HTERT RPE-1 (cell line): ENCODE results near the gene TLCD3A.

Experiments used
- in situ Hi-C: fragments of 300-500 bp; cut with MboI; formaldehyde crosslinking; loops from 4 replicates; pipeline ENCODE4 v1.14.3; 2020; ENCODE audit warnings: low sequenced_read_pairs

TLCD3A gene

DNA sequence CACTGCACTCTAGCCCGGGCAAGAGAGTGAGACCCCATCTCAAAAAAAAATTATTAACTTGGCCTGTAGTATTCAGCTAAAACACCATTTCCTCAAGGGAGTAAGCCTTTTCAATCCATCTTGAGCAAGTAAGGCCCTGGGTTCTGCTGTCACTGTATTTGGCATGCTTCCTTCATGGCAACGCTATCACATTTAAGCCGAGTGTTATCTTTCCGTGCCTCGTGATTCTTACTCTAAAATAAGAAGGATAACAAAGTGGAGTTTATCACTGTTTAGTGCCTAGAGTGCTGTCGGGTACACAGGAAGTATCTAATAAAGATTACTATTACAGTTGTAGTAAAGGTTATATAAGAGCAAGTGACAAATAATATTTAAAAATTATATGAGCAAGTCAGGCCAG lies 26.5 kb upstream of the TLCD3A start:
- in situ Hi-C loops: no loop called here

DNA sequence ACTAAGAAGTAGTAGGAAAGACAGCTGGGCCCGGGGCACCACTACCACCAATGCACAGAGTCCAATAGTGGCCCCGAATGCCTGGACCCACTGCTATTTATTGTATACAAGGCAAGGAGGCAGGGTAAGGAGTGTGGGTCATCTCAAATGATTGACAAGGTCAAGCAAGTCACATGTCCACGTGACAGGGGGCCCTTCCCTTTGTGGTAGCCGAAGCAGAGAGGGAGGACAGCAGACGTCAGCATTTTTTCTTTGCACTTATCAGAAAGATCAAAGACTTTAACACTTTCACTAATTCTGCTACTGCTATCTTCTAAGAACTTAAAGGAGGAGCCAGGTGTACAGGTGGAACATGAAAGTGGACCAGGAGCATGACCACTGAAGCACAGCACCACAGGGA lies 24.3 kb upstream of the TLCD3A start:
- in situ Hi-C loops: no loop called here

DNA sequence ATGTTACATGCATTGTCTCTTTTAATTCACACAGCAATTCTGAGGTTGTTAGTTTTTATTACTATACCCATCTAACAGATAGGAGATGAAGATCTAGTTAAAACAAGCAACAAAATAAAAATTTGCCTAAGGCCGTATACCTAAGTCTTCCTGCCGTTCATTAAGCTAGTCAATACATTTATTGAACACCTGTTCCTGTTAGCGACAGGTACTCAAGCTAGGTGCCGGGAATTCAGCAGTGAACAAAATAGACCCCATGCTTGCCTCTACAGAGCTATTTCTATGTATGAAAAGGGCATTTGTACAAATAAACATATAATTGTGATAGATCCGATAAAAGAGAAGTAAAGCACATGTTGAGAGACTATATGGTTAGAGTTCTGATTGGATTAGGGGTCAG lies 14.3 kb upstream of the TLCD3A start:
- in situ Hi-C loops: no loop called here

DNA sequence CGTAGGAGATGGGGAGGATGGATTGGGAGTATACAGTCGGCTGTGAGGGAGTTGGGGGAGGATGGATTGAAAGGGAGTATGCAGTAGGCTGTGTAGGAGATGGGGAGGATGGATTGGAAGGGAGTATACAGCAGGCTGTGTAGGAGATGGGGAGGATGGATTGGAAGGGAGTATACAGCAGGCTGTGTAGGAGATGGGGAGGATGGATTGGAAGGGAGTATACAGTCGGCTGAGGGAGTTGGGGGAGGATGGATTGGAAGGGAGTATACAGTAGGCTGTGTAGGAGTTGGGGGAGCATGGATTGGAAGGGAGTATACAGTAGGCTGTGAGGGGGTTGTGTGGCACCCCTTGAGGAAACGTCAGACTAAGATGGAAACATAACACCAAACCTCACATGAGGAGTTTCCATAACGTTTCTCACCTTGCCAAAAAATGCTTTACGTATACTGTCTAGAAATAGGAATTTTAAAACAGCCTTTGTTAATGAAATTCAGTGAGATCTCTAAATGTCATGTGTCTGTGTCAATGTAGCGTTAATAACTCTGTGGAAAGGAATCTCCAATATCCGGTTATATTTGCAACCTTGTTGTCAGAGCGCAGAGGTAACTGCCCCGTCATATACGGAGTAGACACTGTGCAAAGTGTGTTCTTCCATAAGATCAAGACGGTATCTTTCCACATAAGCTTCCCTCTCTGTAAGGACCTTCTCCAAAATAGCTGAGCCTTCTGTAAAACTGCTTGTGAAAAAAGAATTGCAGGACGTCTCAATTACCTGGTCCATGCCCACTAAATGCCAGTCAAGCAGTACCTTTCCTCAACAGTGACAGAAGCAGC lies 11.5 kb upstream of the TLCD3A start:
- in situ Hi-C loops: no loop called here

DNA sequence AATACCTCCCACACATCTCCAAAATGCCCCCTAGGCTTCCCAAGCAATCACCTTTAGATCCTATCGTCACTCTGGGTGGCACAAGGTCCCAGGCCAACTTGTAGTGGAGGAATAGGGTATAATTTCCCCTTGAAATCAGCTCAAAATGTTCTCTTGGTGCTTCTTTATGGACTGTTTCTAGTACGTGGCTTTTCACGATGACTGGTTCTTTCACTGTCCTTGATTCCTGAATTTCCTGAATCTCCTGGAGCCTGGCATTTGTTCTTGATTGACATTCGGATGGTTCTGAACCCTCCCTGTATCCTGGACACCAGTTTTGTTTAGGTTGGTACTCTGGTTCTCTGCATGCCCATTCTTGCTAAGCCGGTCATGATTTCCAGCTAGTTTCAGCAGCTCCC lies 10.9 kb upstream of the TLCD3A start:
- in situ Hi-C loops: no loop called here

DNA sequence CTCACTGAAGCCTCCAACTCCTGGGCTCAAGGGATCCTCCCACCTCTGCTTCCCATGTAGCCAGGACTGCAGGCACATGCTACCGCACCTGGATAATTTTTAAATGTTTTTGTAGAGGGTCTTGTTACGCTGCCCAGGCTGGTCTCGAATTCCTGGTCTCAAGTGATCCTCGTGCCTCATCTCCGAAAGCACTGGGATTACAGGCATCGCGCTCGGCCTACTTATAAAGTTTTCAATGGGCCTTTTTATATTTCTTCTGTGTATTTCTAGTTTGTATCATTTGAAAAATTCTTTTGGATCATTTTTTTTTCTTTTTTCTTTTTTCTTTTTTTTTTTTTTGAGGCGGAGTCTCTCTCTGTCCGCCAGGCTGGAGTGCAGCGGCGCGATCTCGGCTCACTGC lies 7.3 kb upstream of the TLCD3A start:
- in situ Hi-C loops: no loop called here

DNA sequence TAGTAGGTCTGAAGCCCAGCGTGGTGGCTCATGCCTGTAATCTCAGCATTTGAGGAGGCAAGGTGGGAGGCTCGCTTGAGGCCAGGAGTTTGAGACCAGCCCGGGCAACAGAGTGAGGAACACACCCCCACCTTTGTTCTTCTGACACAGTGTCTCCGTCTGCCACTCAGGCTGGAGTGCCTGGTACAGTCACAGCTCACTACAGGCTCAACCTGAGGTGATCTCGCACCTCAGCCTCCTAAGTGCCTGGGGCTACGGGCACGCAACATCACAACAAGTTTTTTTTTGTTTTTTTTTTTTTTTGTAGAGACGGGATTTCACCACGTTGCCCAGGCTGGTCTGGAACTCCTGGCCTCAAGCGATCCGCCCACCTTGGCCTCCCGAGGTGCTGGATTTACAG lies 6.7 kb upstream of the TLCD3A start:
- in situ Hi-C loops: no loop called here

DNA sequence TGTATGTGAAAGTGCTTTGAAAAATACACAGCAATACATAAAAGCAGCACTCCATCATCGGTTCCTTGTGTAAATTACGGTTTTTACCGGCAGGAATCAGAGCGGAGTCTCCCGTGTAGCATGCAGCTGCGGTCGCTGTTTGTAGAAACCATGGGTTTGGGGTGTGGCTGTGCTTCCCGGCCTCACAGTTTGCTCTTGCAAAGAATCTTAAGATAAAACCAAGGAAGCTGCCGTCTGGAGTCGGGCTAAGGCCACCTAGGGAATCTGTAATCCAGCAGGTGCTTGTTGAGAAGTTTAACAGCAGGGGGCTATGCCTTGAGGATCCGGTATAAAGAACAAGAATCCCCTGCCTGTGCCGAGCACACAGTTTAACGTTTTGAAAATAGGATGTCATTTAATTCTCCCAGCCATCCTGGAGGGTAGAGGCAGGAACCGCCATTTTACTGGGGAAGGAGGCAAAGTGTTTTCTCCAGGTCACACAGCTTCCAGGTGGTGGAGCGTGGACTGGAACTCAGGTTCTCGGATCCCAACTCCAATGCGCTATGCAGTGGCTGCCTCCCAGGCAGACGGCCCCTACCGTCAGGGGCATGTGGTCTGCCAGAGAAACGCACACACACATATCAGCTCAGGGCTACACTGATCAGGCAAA lies 6.0 kb upstream of the TLCD3A start:
- in situ Hi-C loops: no loop called here

DNA sequence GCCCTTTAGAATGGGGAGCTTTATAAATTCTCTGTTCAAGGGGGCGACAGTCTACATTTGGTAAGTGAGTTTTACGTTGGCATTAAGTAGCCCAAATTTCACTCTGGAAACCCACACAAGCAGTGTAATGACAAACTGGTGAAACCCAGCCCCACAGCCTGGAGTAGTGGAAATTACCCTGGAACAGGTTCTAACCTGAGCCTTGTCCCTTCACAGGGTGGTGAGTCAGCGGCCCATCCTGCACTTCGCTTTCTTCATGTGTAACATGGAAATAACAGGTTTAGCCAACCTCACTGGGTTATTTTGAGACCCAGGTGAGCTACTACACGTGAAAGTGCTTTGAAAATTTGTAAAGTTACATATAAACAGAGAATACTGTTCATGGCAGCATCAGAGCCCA lies 3.5 kb upstream of the TLCD3A start:
- in situ Hi-C loops: no loop called here

DNA sequence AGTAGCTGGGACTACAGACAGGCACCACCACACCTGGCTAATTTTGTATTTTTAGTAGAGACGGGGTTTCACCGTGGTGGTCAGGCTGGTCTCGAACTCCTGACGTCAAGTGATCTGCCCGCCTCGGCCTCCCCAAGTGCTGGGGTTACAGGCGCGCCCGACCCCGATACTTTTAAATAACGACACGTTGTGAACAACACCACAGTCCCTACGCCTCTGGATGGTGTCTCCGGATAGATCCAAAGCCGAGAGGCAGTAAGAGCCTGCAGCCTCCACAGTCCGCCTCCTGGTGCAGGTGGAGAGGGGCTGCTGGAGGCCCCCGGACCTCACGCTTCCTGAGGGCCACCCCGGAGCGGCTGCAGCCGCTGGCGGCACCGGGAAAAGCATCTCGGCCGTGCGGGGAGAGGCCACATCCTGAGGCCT lies 741 bp upstream of the TLCD3A start:
- in situ Hi-C loops: no loop called here

DNA sequence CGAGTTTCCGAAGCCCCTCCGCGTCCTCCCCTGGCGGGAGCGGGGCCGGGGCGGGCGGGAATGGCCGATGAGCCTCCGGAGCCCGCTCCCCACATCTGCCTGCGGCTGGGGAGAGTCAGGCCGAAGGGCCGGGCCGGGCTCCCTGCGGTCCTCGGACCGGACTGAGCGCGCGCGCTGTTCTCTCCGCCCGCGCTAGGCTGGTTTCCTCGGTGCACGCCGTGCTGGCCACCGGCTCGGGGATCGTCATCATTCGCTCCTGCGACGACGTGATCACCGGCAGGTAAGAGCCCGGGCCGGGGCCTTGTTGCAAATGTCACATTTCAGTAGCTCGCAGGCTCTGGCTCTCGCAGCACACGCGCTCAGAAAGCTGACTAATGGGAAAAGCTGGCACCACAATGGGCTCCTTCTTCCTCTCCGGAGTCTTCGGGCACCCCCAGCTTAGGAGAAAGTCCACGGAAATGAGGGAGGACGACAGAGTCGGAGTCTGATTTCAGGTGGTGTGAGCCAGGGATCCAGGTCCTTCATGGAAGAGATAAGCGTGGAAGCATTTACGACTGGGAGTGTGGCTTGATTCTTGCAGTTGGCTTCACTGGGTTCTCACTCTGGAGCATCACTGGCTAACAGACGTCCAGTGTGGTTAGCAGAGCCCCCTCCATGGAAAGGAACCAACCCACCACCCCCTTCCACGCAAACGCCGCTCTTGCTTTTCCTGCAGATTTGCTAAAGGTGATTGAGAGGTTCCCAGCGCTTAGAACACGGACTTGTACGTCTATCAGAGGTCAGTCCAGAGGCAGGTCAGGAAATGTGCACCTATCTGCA lies 715 bp downstream of the TLCD3A start:
- in situ Hi-C loops: no loop called here

DNA sequence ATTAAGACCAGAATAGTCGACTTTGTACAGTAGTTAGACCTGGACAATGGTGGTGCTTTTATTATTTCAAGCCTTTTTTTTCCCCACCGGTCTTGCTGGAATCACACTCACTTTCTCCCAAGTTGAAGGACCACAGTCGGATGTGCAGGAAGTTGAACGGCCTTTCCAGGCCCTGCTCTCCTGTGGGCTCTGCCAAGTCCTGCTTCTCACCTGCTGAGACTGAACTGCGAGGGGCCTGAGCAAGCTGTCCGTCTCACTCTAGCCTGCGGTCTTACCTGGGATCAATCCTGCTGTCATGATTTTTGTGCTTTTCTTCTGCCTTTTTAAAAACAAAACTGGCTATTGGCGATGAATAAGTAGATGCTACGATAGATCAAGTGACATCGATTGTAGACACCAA lies 1.3 kb downstream of the TLCD3A start:
- in situ Hi-C loops: no loop called here

DNA sequence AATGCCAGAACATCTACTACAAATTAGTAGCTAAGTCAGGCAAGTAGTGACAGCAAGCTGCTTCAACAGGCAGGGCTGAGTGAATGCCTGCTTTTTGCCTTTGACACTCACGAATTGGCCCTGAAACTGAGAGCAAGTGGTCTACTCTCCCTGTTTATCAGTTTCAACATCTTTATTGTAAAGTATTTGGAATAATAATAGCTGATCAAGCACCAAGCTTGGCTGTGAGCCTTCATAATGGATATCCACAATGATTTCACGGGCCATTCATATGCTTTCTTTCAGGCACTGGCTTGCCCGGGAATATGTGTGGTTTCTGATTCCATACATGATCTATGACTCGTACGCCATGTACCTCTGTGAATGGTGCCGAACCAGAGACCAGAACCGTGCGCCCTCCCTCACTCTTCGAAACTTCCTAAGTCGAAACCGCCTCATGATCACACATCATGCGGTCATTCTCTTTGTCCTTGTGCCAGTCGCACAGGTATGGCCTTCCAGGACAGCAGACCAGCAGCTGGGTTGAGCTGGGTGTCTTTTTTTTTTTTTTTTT lies 5.2 kb downstream of the TLCD3A start:
- in situ Hi-C loops: no loop called here

DNA sequence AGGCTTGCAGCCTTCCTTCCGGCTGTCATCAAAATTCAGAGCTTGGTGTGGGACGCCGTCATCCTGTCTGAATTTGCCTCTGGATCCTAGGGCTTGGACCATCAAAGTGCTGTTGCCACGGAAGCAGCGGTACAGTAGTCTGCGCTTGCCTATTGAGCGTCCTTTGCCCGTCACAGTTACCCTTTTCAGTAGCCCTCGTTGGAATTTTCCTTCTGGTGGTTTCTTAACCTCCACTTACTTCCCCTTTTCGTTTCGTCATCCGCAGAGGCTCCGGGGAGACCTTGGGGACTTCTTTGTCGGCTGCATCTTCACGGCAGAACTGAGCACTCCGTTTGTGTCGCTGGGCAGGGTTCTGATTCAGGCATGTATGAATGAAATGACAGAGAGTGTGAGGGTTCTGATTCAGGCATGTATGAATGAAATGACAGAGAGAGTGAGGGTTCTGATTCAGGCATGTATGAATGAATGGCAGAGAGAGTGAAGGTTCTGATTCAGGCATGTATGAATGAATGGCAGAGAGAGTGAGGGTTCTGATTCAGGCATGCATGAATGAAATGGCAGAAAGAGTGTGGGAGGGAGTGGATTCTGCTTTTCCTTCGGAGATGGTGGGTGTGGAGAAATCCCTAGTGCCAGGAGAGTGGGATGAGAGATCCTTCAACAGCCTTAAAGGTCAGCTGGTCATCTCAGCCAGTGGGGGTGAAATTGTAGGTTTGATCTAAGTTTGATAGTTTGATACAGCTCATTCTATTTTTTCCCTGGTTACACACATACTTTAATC lies 8.0 kb downstream of the TLCD3A start:
- in situ Hi-C loops: no loop called here

DNA sequence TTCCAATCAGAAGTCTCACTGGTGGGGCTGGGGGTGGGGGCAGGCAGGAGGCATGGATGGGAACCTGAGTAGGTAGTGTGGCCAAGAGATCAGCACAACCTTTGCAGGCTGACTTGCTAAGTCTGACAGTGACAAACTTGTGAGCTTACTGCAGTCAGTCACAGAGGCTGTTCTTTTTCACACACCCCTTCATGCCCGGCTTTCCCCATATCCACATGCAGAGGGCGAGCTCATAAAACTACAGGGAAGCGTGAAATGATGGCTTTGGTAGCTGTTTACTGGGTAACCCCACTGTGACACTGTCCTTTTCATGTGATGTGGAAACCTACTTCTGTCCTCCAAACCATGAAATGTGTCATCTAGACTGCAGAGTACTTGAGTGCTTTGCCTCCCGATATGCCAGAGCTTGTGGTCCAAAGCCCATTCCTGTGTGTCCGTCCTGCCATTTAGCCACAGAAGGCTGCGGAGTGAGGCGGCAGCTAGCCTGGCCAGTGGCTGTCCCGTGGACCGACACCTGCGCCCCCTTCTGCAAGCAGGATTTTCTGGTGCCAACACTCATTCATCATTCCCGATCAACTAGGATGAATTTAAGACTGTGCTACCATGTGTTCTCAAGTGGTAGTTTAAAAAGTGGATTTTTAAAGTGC lies 9.9 kb downstream of the TLCD3A start:
- in situ Hi-C loops: no loop called here

DNA sequence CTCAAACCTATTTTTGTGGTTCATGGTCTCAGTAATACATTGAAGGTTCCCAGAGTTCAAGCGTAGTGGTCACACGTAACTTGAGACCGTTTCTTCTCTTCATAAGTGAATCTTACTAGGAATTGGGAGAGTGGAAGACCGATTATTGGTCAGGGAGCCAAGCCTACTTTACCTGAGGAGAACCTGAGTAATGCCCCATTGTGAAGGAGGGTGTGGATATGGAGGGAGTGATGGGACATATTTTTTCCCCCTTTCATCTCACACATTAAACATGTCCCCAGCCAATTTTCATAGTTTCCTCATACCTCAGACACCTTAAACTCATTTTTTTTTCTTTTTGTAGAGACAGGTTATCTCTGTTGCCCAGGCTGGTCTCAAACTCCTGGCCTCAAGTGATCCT lies 10.7 kb downstream of the TLCD3A start:
- in situ Hi-C loops: no loop called here

DNA sequence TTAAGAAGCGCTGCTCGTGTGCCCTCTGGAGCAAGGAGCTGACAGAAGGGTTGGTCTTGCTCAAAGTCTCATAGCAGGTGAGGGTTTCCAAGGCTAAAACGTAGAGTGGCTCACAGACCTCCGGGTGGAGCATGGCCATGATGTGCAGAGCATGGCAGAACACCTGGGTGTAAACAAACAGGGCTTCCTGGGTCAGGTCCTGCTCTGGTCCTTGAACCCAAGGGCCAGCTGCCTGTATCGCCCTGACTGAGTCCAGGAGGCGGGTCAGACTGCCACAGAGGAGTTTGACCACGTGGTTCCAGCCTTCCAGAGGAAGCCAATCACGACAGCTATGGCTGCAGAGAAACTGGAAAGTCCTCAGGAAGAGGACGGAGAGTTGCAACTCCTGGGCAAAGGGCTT lies 12.5 kb downstream of the TLCD3A start:
- in situ Hi-C loops: no loop called here

DNA sequence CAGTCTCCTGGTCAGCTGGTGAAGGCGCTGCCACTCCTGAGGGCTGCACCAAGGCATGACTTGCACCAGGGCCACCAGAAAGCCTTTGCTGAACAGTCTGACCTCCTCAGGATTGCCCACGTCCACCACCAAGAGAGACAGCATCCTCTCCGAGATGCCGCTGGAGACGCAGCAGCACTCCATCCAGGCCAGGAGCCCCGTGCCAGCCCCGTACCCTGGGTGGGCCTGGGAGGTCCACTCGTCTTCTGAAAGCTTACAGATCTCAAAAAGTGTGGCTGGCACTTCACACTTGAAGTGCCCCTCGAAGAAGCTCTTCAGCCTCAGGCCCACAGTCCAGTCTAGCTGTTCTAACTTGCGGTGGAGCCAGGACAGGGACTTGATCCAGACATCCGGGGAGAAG lies 13.0 kb downstream of the TLCD3A start:
- in situ Hi-C loops: no loop called here

DNA sequence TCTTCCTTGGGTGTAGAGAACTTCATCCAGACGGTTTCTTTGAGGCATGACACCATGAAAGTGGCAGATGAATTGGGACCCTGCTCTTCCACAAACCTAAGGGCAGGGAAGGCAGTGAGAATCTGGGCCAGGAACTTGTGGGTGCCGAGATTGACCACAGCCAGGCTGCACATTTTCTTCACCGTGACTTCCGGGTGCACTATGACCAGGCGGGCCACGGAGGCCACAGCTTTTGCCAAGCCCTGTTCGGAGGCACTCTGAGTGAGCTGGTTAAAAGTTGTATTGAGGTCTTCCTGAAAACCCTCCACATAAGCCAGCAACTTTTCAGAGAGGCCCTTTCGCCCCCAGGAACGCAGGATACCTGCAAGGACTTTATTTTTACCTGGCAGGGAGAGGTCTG lies 13.8 kb downstream of the TLCD3A start:
- in situ Hi-C loops: no loop called here
